Endothelial cell (in vitro differentiated cells): ENCODE data around the gene IGDCC3. TPM values are rescaled to one million over a fixed set of nuclear protein-coding genes. Genes with fewer than 3 reads are reported as not detected.

Experiments used
- DNase-seq: peaks from one replicate; pipeline ENCODE4 v3.0.0; 2021; ENCODE audit warnings: low spot score
- H3K27ac Mint-ChIP-seq: one replicate; pipeline ENCODE4 v1.8.0; 2021; ENCODE audit warnings: mixed read lengths, inconsistent platforms; ENCODE audit not compliant: unreplicated experiment
- H3K27me3 Mint-ChIP-seq: one replicate; pipeline ENCODE4 v1.8.0; 2021; ENCODE audit warnings: mild to moderate bottlenecking, moderate library complexity, mixed read lengths, inconsistent platforms; ENCODE audit not compliant: unreplicated experiment
- H3K36me3 Mint-ChIP-seq: one replicate; pipeline ENCODE4 v1.8.0; 2021; ENCODE audit warnings: mild to moderate bottlenecking, low read depth, mixed read lengths, inconsistent platforms; ENCODE audit not compliant: unreplicated experiment
- H3K4me1 Mint-ChIP-seq: one replicate; pipeline ENCODE4 v1.8.0; 2021; ENCODE audit warnings: mild to moderate bottlenecking, mixed read lengths, inconsistent platforms; ENCODE audit not compliant: unreplicated experiment
- H3K4me3 Mint-ChIP-seq: one replicate; pipeline ENCODE4 v1.8.0; 2021; ENCODE audit warnings: mild to moderate bottlenecking, mixed read lengths, inconsistent platforms; ENCODE audit not compliant: unreplicated experiment
- H3K9me3 Mint-ChIP-seq: one replicate; pipeline ENCODE4 v1.8.0; 2021; ENCODE audit warnings: mixed read lengths, inconsistent platforms; ENCODE audit not compliant: unreplicated experiment
- CTCF ChIP-seq: fragments of 200-600 bp; sonication (generic); IDR thresholded peaks from one replicate; pipeline ENCODE4 v1.5.0; 2021; ENCODE audit warnings: antibody characterized with exemption; ENCODE audit not compliant: unreplicated experiment
- total RNA-seq: library from RNA; stranded (reverse); fragmentation: NEBNext Ultra II Directional; extraction: Animal tissue kit (Norgen Biotek cat#: 25700); gene quantifications from one replicate; pipeline ENCODE4 v1.2.1, GENCODE V29; 2021; ENCODE audit not compliant: unreplicated experiment

The IGDCC3 gene
- total RNA-seq, 1 donor from 2014 or later, result 538 TPM

- Mint-ChIP-seq H3K4me3 (peak overlapping the region; percentile 52), H3K4me1 (peaks cover 87% of the 10 kb centered on the region)
Measured at GRCh38 chr15:65369651-65370050, 8.2 kb downstream of the IGDCC3 start.

GRCh38 chr15:65369212-65369547 lies 8.6 kb downstream of the IGDCC3 start:
- no peak for DNase-seq
- Mint-ChIP-seq H3K36me3 (peaks cover 52% of the 10 kb centered on the region), H3K27ac (peak overlapping the region; percentile 99), H3K4me3 (peak overlapping the region; percentile 43), H3K27me3 (peaks cover 11% of the 10 kb centered on the region), H3K9me3 (no peaks in the 10 kb centered on the region), H3K4me1 (peaks cover 87% of the 10 kb centered on the region)
- TF ChIP-seq CTCF, result no peak

More at GRCh38 chr15:65369651-65370050, 8.2 kb downstream of the IGDCC3 start:
- Mint-ChIP-seq H3K27me3 (peaks cover 10% of the 10 kb centered on the region), H3K27ac (peak overlapping the region; percentile 99), H3K36me3 (peaks cover 52% of the 10 kb centered on the region), H3K9me3 (no peaks in the 10 kb centered on the region)
- no peak for TF ChIP-seq CTCF
- no peak for DNase-seq

DNA sequence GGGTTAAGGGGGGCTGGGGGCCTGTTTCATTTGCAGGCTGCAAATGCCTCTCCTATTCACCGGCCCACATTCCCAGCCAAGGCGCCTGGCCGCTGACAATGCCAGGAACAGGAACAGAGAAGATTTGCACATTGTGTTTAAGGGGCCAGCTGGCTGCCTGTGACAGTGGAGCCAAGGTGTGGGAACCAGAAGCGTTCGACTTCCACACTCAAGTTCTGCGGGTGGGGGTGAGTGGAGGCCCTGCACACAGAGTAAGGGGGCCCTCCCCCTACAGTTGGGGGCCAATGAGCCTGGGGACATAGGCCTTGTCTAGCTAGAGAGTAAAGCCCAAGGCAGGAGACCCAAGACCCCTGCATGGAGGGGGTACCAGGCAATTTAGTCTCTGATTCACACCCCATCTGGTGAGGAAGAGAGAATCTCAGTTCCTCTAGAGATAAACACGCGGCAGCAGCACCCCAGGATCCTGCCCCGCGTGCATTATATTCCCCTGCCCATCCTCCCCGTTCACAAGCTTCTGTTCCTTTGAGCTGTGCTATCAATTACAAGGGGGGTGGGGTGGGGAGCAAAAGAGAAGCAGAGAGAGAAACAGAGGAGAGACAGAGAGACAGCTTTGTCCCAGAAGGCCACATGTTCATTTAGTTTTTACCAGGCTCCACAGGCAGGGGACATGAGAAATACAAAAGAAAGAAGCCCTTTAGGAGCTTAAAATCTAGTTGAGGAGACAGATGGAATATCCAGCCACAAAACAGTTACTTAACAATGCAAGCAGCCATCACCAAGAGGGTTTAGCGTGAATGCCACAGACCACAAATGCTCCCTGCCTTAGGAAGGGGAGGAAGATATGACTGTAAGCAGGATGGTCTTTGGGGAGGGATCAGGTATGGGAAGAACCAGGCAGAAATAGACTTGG lies 9.2 kb downstream of the IGDCC3 start:
- peak overlapping the region; percentile 99 for H3K27ac Mint-ChIP-seq
- no peaks in the 10 kb centered on the region for H3K9me3 Mint-ChIP-seq
- DNase-seq, result peak; percentile 76
- H3K27me3 Mint-ChIP-seq, result peaks cover 12% of the 10 kb centered on the region
- peaks cover 51% of the 10 kb centered on the region for H3K36me3 Mint-ChIP-seq
- H3K4me1 Mint-ChIP-seq, result peaks cover 87% of the 10 kb centered on the region
- TF ChIP-seq CTCF, result no peak
- peak overlapping the region; percentile 82 for H3K4me3 Mint-ChIP-seq

DNA sequence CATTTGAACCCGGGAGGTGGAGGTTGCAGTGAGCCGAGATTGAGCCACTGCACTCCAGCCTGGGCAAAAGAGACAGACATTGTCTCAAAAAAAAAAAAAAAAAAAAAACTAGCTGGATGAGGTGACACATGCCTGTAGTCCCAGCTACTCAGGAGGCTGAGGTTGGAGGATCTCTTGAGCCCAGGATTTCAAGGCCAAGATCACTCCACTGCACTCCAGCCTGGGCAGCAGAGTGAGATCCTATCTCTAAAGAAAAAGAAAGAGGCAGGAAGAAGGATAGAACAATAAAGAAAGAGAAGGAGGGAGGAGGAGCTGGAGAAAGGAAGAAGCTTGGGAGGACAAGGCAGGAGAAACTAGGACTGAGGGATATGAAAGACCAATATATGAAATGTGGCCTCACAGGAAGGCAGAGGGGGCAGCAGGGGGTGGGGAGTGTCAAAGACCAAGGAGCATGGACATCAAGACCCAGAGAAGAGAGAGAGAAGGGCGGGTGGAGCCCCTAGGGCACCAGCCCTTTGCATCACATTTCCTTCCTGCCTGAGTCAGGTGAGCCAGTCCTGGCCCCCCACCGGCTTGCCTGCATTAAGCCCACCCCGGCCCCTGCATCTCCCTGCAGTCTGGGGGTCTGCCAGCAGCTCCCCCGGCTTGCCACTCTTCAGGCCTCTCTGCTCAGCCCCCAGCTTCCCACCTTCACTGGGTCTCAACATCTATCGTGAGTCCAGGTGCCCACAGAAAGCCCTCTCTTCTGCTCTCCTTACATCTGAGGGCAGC lies 11.5 kb downstream of the IGDCC3 start:
- Mint-ChIP-seq H3K27me3 (peaks cover 12% of the 10 kb centered on the region), H3K9me3 (no peaks in the 10 kb centered on the region), H3K4me1 (peaks cover 79% of the 10 kb centered on the region), H3K36me3 (peaks cover 44% of the 10 kb centered on the region), H3K4me3 (peak overlapping the region; percentile 74), H3K27ac (peak overlapping the region; percentile 98)
- no peak for TF ChIP-seq CTCF
- DNase-seq, result no peak
